Fibroblast of pulmonary artery (primary cell): ENCODE results near the gene BASP1.

Experiments used
- DNase-seq: peaks from one replicate; pipeline ENCODE4 v3.0.0-alpha.2; 2010; ENCODE audit warnings: low read depth
- H3K4me3 ChIP-seq: replicated peaks from 2 replicates; pipeline ENCODE4 v1.5.1; 2011; ENCODE audit warnings: low read depth, mild to moderate bottlenecking, control low read depth, low read length, moderate library complexity
- TF ChIP-seq, protein P1 (sequence below): IDR thresholded peaks from 2 replicates; pipeline ENCODE4 v1.5.1; 2011; ENCODE audit warnings: mild to moderate bottlenecking, control low read depth, low read length, inconsistent platforms; ENCODE audit errors: missing control alignments

BASP1 gene

DNA sequence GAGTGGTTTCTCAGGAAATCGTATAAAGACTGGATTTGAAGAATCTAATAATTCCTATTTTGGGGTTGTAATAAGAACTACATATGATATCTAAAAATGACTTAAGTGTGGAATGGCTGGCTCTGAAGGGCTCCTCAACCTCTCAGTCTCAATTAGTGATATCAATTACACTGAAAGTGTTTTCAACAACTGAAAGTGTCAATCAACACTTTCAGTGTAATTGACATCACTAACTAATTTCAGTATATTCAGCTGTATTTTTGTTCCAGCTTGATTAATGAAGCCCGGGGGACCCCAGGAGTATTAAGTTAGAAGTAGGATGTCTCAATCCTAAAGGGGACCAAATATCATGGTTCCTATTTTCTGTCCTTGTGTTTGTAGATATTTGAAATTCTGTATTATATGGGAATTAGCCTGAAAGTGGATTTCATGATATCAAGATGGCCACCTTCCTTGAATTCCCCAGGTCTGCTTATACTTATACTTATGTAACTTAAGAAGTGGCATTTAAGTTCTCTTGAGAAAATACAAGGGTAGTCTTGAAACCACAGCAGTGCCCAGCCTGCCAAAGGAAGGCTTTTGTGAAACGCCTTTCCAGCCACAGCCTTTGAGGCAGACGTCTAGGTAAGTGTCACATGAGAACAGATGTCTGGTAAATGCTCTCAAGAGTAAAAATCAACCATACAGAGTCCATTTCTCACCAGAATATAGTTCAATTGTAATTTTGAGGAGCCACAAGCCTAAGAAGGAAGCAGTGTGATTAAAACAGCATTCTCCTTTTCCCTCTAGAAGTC lies 4.6 kb downstream of the BASP1 start:
- TF ChIP-seq, protein P1, sequence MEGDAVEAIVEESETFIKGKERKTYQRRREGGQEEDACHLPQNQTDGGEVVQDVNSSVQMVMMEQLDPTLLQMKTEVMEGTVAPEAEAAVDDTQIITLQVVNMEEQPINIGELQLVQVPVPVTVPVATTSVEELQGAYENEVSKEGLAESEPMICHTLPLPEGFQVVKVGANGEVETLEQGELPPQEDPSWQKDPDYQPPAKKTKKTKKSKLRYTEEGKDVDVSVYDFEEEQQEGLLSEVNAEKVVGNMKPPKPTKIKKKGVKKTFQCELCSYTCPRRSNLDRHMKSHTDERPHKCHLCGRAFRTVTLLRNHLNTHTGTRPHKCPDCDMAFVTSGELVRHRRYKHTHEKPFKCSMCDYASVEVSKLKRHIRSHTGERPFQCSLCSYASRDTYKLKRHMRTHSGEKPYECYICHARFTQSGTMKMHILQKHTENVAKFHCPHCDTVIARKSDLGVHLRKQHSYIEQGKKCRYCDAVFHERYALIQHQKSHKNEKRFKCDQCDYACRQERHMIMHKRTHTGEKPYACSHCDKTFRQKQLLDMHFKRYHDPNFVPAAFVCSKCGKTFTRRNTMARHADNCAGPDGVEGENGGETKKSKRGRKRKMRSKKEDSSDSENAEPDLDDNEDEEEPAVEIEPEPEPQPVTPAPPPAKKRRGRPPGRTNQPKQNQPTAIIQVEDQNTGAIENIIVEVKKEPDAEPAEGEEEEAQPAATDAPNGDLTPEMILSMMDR = no peak
- H3K4me3 ChIP-seq = no peak overlapping the region
- peak; percentile 26 for DNase-seq

DNA sequence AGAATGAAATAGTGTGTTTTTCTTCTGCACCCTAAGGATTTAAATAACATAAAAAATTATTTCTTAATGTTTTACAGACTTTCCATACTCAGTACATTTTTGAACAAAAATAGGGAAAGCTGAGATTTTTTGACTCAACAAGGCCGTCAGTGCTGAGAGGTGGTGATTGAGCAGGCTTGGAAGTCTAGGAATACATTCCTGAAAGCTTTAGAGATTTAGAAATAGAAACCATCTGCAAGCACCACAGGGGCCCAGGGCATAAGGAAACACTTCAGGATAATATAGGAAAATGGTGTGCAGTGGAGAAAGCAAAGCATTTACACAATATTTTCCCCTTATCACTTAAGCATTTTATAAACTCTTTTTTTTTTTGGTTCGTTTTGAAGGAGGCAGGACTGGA lies 5.2 kb downstream of the BASP1 start:
- H3K4me3 ChIP-seq = no peak overlapping the region
- TF ChIP-seq, protein P1 = no peak
- no peak for DNase-seq

DNA sequence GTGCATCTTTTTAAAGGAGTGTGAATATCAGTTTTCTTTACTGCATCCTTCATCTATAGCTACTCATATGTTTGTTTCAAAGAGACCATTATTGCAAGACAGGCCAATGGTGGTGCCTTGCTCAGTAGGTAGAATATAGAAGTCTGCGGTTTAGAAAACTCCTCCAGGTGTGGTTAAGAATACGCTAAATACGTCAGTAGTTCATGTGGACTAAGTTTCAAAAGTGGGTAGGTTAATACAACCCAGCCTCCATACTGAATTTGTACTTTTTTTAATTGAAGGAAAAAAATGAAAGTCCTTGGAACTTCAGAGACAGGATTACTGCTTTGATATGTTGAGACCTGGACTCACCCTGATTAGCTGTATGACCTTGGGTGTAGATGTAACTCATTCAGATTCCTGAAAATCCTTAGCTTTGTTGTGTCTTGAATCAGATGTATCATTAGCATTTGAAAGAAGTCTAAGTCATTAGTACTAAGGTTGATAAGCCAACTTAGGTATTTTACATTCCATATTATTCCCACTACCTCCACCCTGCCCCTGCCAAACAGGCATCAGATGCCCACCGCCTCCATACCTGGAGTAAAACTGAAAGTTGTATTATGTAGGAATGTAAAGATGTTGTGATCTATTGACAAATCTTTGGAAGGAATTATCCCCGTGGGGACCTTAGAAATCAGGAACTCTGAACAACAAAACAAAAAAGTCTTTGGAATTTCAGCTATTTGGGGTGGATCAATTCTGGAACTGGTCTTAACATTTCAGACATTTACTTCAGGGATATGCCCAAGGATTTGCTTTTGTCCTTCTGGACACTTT lies 6.1 kb downstream of the BASP1 start:
- H3K4me3 ChIP-seq = no peak overlapping the region
- DNase-seq = no peak
- TF ChIP-seq, protein P1 = no peak

DNA sequence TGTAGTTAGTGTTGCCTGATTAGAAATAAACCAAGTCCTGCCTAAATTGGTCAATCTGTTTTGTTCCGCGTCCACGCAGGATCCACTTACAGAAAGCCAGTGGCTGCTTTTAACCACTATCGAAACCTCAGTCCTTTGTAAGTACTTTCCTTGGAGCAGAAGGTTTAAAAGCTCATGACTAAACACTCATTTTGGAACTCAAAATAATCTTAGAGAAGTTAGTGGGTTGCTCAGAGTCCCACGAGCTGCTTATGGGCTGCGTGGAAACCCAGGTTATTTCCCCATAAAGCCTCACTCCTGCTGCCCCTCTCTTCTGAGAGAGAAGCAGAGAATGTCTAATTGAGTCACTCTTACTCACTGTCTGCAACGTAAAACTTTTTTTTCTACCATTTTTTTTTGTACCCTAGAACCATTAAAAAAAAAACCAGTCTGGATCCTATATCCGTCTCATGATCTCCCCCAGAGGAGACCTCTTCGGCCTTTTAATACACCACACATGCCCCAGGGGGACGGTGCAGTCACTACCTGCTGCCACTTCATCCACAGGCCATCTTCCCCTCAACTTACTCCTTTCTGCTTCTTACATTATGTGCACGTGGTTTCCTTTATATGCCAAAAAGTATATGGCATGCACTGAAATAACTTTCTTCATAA lies 7.6 kb downstream of the BASP1 start:
- TF ChIP-seq, protein P1 = no peak
- no peak overlapping the region for H3K4me3 ChIP-seq
- peak; percentile 27 for DNase-seq

DNA sequence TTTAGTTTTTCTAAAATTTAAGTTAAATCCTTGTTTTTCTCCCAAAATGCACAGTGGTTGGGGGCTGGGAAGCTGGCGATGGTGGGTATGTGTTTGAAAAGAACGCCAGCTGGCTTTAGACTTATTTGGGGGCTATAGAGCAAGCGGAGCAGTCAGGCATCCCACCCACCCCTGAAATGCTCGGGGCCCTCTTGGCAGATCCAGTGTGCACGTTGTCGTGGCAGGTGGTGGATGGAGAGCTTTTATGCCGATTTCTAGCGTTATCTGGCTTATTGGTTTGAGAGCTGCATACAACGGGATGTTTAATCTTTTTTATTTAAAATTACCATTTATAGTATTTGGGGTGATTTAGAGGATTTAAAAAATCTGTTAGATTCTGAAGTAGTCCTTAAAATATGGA lies 8.1 kb downstream of the BASP1 start:
- DNase-seq = no peak
- TF ChIP-seq, protein P1 = no peak
- no peak overlapping the region for H3K4me3 ChIP-seq

DNA sequence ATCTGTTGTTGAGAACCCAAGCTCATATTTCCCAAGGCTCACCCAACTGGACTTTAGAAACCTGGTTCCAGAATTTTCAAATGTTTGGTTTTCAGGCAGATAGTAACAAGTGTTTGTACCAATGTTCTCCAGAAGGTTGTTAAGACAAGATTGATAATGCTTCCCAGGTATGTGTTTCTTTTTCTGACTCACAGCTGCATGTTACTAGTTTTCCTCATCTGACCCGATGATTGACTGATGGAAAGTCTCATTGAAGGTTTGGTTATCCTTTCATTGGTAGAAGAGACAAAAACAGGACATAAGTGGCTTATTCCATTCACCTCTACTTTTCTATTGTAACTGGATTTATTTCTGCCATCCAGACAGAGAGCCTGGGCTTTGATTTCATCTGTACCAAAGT lies 10.4 kb downstream of the BASP1 start:
- DNase-seq = no peak
- H3K4me3 ChIP-seq = no peak overlapping the region
- TF ChIP-seq, protein P1 = no peak
